GM12878 (cell line): Measurements from ENCODE around the gene KLF9. TPM values are rescaled to one million over a fixed set of nuclear protein-coding genes. Genes with fewer than 3 reads are reported as not detected.

Source experiments
- ATAC-seq: fragments of 200-7000 bp; cut with Tn5 transposase; 3 replicates; pipeline ENCODE4 v1.9.1; 2020; ENCODE audit warnings: mild to moderate bottlenecking, moderate library complexity
- BruUV-seq: library from RNA; stranded (reverse); fragments of 400-500 nt; replicated peaks from 2 replicates; lab custom pipeline; 2021; lab: Mats Ljungman, UMichigan
- CTCF ChIA-PET: fragments of 300-600 bp; sonication (Branson Sonifier 250); formaldehyde crosslinking; extraction: SDS; loops from one replicate; lab custom pipeline; 2021; ENCODE audit warnings: inconsistent platforms; lab: Yijun Ruan, JAX
- POLR2A ChIA-PET: fragments of 350-600 bp; formaldehyde crosslinking; extraction: SDS; loops from one replicate; lab custom pipeline; 2021; ENCODE audit warnings: inconsistent platforms; lab: Charles Lee
- RAD21 ChIA-PET: fragments of 300-600 bp; sonication (Branson Sonifier 250); formaldehyde crosslinking; loops from one replicate; lab custom pipeline; 2023; ENCODE audit warnings: antibody characterized with exemption; ENCODE audit not compliant: unreplicated experiment; lab: Charles Lee
- SMC1A ChIA-PET: fragments of 300-600 bp; sonication (Branson Sonifier 250); formaldehyde crosslinking; loops from one replicate; lab custom pipeline; 2023; ENCODE audit not compliant: unreplicated experiment, uncharacterized antibody; lab: Charles Lee
- DNase-seq: peaks from one replicate; pipeline ENCODE4 v3.0.0-alpha.2; 2011; ENCODE audit warnings: low read depth, low spot score
- FAIRE-seq: peaks from 3 replicates; lab custom pipeline; 2011; peaks lifted over from hg19 to GRCh38; lab: Jason Lieb, UNC
- H2AFZ ChIP-seq: 2 replicates; pipeline ENCODE4 v1.6.0; 2011; ENCODE audit warnings: low read depth, low read length, control low read depth; ENCODE audit not compliant: control insufficient read depth
- H3K27ac ChIP-seq: 2 replicates; pipeline ENCODE4 v1.5.1; 2011; ENCODE audit warnings: control low read depth; ENCODE audit not compliant: control insufficient read depth, insufficient read depth
- H3K27me3 ChIP-seq, 2 experiments: replicated peaks in 1 of 2; 2 replicates each; pipeline versions ENCODE4 v1.6.0 to v1.6.1; 2011; ENCODE audit warnings: low read length in 1 of 2; ENCODE audit not compliant: control insufficient read depth in 2 of 2, insufficient read depth in 2 of 2
- H3K36me3 ChIP-seq, 2 experiments: 2 replicates each; pipeline ENCODE4 v1.5.1; 2011; ENCODE audit warnings: low read length in 1 of 2; ENCODE audit not compliant: control insufficient read depth in 2 of 2, insufficient read depth in 2 of 2
- H3K4me1 ChIP-seq: 2 replicates; pipeline ENCODE4 v1.6.1; 2011; ENCODE audit warnings: mild to moderate bottlenecking, low read length, moderate library complexity, mixed read lengths; ENCODE audit not compliant: control insufficient read depth, insufficient read depth
- H3K4me2 ChIP-seq: 2 replicates; pipeline ENCODE4 v1.6.0; 2011; ENCODE audit warnings: control low read depth; ENCODE audit not compliant: control insufficient read depth, insufficient read depth
- H3K4me3 ChIP-seq: fragments of 200-600 bp; sonication (generic); 2 replicates; pipeline ENCODE4 v1.5.1; 2016
- H3K79me2 ChIP-seq: 2 replicates; pipeline ENCODE4 v1.6.0; 2011; ENCODE audit warnings: low read length; ENCODE audit not compliant: control insufficient read depth, insufficient read depth
- H3K9ac ChIP-seq: 2 replicates; pipeline ENCODE4 v1.8.0; 2011; ENCODE audit warnings: low read length, control low read depth, mixed read lengths; ENCODE audit not compliant: control insufficient read depth, insufficient read depth
- H3K9me3 ChIP-seq: replicated peaks from 3 replicates; pipeline ENCODE4 v1.5.1; 2011; ENCODE audit warnings: mild to moderate bottlenecking, low read length; ENCODE audit not compliant: control insufficient read depth, insufficient read depth
- H4K20me1 ChIP-seq: 2 replicates; pipeline ENCODE4 v1.6.0; 2011; ENCODE audit not compliant: control insufficient read depth, insufficient read depth
- BACH1 ChIP-seq: fragments of 450-650 bp; IDR thresholded peaks from 2 replicates; pipeline ENCODE4 v1.6.1; 2017; ENCODE audit warnings: mild to moderate bottlenecking, borderline replicate concordance
- CHD1 ChIP-seq: IDR thresholded peaks from 2 replicates; pipeline ENCODE4 v1.6.1; 2012; ENCODE audit warnings: low read depth, low read length, improper control_type of control experiment
- CREB1 ChIP-seq: IDR thresholded peaks from 2 replicates; pipeline ENCODE4 v1.6.1; 2012; ENCODE audit warnings: low read depth, mild to moderate bottlenecking, inconsistent platforms
- FOXK2 ChIP-seq: fragments of 450-650 bp; IDR thresholded peaks from 2 replicates; pipeline ENCODE4 v1.6.1; 2017; ENCODE audit warnings: mild to moderate bottlenecking, moderate library complexity
- RELA ChIP-seq: fragments of 450-650 bp; IDR thresholded peaks from 2 replicates; pipeline ENCODE4 v1.8.0; 2014; ENCODE audit warnings: borderline replicate concordance; ENCODE audit not compliant: partially characterized antibody
- SKIL ChIP-seq: fragments of 450-650 bp; IDR thresholded peaks from 2 replicates; pipeline ENCODE4 v1.6.1; 2017; ENCODE audit warnings: mild to moderate bottlenecking, low read depth, inconsistent platforms; ENCODE audit not compliant: poor library complexity, severe bottlenecking
- ZNF592 ChIP-seq: fragments of 450-650 bp; IDR thresholded peaks from 2 replicates; pipeline ENCODE4 v1.6.1; 2017; ENCODE audit warnings: mild to moderate bottlenecking, moderate library complexity
- WGBS: methylation state at CpG from one replicate; pipeline ENCODE4 v1.1.6; 2016; ENCODE audit warnings: low lambda C conversion rate; ENCODE audit not compliant: insufficient replicate concordance, insufficient coverage; ENCODE audit errors: missing lambda C conversion rate; 5-methylcytosine and 5-hydroxymethylcytosine counted together
- in situ Hi-C: fragments of 300-500 bp; cut with MboI; formaldehyde crosslinking; loops from 9 replicates; pipeline ENCODE4 v1.14.3; 2018; ENCODE audit warnings: mixed read lengths
- intact Hi-C: fragments of 100-400 bp; cut with micrococcal nuclease; formaldehyde crosslinking; loops from one replicate; pipeline ENCODE4 v1.14.2; 2022; ENCODE audit not compliant: unreplicated experiment
- polyA plus RNA-seq, 11 experiments: library from polyadenylated mRNA; depleted of rRNA in 4 of 11; unstranded in 6 of 11; stranded (reverse) in 5 of 11; fragments of >200 nt; fragmentation: Nextera tagmentation in 4 of 11; fragmentation: Illumina TruSeq in 1 of 11; extraction: Ambion mirVana in 4 of 11; extraction: Trizol in 1 of 11; gene quantifications; 1 replicate in 1 of 11; 2 replicates in 10 of 11; pipeline versions ENCODE4 v1.2.1 to v1.2.3, GENCODE V29; 2011 to 2016; ENCODE audit warnings: inconsistent platforms in 2 of 11, missing spikeins in 2 of 11, low read depth in 1 of 11
- total RNA-seq, 4 experiments: library from RNA; depleted of rRNA in 3 of 4; stranded (reverse); fragments of >200 nt in 3 of 4; fragmentation: Illumina TruSeq in 1 of 4; extraction: Trizol in 1 of 4; gene quantifications; 2 replicates each; pipeline versions ENCODE4 v1.2.1 to v1.2.3, GENCODE V29; 2013 to 2021
- TF ChIP-seq, protein P1 (sequence below): IDR thresholded peaks from 2 replicates; pipeline ENCODE4 v1.6.1; 2012; ENCODE audit warnings: low read depth, low read length, improper control_type of control experiment
- TF ChIP-seq, protein P2 (sequence below): IDR thresholded peaks from 2 replicates; pipeline ENCODE4 v1.6.1; 2011; ENCODE audit warnings: low read depth, low read length, improper control_type of control experiment, borderline replicate concordance
- TF ChIP-seq, protein P3 (sequence below): fragments of 450-650 bp; IDR thresholded peaks from 2 replicates; pipeline ENCODE4 v1.6.1; 2017; ENCODE audit warnings: borderline replicate concordance

Gene KLF9
- total and polyA plus RNA-seq, 10 of the 15 experiments (the other 5 are each of a cell fraction or from before 2014, with no cell fraction given): 0.09 to 0.96 (median 0.83) TPM

- no peaks in the 10 kb centered on the region for H3K4me1 ChIP-seq
- H3K79me2 ChIP-seq: no peaks in the 10 kb centered on the region
- POLR2A ChIA-PET: interaction anchor here (0.6 kb wide), 1 partner anchor 149 kb away, joined by 3 read pairs; no protein-coding TSS in a partner anchor
- no peak overlapping the region for H2AFZ ChIP-seq
- H3K9ac ChIP-seq: no peak overlapping the region
- no TSS peak for BruUV-seq
- CTCF ChIA-PET: interaction anchor here (0.6 to 1.3 kb wide), 3 partner anchors 13 to 168 kb away, joined by 3 to 4 read pairs (median 4); partner anchors contain the start of gene KLF9
- SMC1A ChIA-PET: interaction anchor here (0.7 to 1.6 kb wide), 6 partner anchors 44 to 175 kb away, joined by 3 to 4 read pairs (median 4); no protein-coding TSS in a partner anchor
- WGBS: 41% methylated on average over 11 of the region's 11 CpGs
- no peak overlapping the region for H3K27ac ChIP-seq
- FAIRE-seq: no peak
- intact Hi-C loops: loop anchor here (10.0 kb wide), 1 partner anchor 57 kb away; no protein-coding TSS in a partner anchor
- no peaks in the 10 kb centered on the region; the same call in 2 of the 3 replicates for H3K9me3 ChIP-seq
- H4K20me1 ChIP-seq: no peaks in the 10 kb centered on the region
- H3K27me3 ChIP-seq: no peaks in the 10 kb centered on the region; a peak in 1 of 4 replicates
- H3K4me2 ChIP-seq: no peak overlapping the region
- in situ Hi-C loops: no loop called here
- RAD21 ChIA-PET: interaction anchor here (1.3 to 1.4 kb wide), 2 partner anchors 87 to 175 kb away, joined by 3 to 4 read pairs; no protein-coding TSS in a partner anchor
- ATAC-seq: no peak
- H3K4me3 ChIP-seq: no peak overlapping the region
- no peak for DNase-seq
- no peaks in the 10 kb centered on the region for H3K36me3 ChIP-seq
- TF ChIP-seq CREB1 (no peak), ZNF592 (no peak), BACH1 (no peak), SKIL (no peak), CHD1 (no peak), RELA (no peak), FOXK2 (no peak)
- TF ChIP-seq, protein P1, sequence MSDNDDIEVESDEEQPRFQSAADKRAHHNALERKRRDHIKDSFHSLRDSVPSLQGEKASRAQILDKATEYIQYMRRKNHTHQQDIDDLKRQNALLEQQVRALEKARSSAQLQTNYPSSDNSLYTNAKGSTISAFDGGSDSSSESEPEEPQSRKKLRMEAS: no peak
- TF ChIP-seq, protein P2, sequence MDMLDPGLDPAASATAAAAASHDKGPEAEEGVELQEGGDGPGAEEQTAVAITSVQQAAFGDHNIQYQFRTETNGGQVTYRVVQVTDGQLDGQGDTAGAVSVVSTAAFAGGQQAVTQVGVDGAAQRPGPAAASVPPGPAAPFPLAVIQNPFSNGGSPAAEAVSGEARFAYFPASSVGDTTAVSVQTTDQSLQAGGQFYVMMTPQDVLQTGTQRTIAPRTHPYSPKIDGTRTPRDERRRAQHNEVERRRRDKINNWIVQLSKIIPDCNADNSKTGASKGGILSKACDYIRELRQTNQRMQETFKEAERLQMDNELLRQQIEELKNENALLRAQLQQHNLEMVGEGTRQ: no peak
- TF ChIP-seq, protein P3, sequence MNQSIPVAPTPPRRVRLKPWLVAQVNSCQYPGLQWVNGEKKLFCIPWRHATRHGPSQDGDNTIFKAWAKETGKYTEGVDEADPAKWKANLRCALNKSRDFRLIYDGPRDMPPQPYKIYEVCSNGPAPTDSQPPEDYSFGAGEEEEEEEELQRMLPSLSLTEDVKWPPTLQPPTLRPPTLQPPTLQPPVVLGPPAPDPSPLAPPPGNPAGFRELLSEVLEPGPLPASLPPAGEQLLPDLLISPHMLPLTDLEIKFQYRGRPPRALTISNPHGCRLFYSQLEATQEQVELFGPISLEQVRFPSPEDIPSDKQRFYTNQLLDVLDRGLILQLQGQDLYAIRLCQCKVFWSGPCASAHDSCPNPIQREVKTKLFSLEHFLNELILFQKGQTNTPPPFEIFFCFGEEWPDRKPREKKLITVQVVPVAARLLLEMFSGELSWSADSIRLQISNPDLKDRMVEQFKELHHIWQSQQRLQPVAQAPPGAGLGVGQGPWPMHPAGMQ: no peak
These were observed 12.9 kb upstream of the KLF9 start for GRCh38 chr9:70427161-70427945.
